HG03135 (cell line): Measurements from ENCODE around the gene OPRM1.
"Not testable (repeated sequence)": the region's sequence is repeated elsewhere in the genome, so short reads cannot be mapped to it uniquely, and the experiment has no call there.

Experiments
- ATAC-seq: cut with Tn5 transposase; IDR thresholded peaks from one replicate; pipeline ENCODE4 v1.9.1; 2021; ENCODE audit warnings: mild to moderate bottlenecking, moderate library complexity; ENCODE audit not compliant: unreplicated experiment

OPRM1 gene

DNA sequence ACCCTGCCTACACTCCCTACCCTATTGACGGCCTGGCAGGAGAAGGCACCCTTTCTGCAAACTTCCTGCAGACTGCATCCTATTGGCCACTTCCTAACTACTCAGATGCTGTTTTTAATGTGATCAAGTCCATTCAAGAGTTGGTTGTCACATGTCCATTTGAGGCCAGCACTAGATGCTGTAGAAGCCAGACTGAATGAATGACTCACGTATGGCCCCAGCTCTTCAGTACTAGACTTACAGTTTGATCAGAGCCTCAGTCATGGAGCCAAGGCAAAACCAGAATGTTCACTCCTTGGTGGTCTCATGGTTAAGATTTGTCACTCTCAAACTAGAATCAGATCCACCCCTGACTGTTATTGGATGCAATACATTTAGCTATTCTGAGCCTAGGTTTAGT lies 101.7 kb downstream of the OPRM1 start:
- no peak for ATAC-seq

DNA sequence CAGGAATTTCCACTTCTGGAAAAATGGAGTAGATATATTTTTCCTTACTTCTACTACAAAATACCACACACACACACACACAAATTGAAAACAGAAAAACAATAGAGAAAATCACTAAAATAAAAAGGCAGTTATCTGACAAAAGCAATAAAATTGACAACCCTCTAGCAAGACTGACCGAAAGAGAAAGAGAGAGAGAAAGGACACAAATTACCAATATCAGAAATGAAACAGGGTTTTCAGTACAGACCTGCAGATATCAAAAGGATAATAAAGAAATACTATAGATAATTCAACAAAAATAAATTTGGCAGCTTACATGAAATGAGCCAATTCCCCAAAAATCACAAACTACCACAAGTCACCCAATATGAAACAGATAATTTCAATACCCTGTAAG lies 104.7 kb downstream of the OPRM1 start:
- ATAC-seq, result no peak

DNA sequence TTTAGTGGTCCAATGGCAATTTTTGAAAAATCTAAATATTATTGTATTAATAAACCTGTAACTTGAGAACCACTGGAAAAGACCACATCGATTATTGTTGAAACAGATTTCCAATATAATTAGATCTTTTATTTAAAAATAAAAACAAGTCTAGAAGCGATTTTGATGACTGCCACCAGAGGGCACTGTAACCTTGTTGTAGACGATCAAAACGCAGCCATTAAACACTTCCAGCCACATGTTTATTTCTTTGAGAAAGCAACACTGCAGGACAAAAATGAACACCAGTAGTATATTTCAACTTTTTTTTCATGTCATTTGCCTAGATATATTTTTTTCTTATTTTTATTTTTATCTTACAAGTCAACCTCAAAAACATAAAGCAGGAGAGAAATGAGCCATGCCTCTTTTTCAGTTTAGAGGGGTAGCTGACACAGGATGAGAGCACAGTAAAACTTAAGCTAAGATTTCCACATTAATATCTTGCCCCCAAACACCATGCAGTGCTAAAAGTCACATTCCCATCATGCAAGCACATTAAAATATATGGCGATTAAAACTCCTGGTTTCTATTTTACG lies 115.4 kb downstream of the OPRM1 start:
- no peak for ATAC-seq

DNA sequence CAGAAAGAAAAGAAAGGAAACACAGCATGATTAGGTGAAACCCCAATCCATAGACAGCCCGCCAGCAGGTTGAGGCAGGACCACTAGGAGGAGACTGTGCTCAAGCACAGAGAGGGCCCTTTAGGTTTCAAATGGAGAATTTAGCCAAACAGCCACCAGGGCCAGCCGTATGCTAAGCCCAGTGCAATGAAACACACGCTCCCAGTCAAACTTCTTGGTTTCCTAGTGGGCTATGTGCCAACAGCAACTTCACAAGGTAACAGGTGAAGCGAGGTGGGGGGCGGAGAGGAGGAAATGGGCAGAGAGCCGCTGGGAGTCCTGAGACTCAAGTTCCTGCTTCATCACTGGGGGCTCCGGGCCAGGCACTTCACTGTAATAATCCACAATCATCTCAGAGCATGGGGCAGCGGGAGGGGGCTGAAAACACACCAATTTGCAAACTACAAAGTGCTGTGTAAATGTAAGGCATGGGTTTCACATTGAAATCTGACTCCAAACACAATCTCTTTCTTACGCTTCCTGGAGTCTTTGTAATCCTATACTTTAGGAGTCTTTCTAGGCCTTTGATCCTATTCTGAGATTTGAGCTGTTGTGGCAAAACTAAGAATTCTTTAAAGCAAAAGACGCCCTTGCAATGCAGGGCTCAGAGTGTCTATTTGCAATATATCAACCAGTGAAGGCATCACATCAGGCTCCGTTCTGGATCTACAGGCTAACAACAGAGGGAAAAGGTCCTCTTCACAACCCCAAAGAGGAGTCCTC lies 117.3 kb downstream of the OPRM1 start:
- peak; percentile 71 for ATAC-seq

DNA sequence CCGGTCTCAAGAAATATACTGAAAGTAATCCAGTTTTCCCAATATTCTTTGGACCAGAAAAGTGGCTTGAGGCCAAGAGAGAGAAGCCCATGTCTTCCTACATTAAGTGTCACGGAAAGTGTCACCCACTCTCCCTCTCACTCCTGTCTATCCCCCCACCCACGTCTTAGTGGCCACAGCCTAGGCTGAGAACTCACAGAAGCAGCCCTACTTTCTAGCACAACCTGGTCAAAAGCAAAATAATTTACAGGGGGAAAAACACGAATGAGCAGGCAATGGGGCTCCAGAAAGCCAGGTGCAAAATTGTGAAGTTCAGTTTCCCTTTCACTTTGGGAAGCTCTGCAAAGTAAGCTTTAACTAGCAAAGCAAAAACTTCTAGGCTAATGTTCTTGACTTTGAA lies 118.0 kb downstream of the OPRM1 start:
- ATAC-seq, result peak; percentile 48

DNA sequence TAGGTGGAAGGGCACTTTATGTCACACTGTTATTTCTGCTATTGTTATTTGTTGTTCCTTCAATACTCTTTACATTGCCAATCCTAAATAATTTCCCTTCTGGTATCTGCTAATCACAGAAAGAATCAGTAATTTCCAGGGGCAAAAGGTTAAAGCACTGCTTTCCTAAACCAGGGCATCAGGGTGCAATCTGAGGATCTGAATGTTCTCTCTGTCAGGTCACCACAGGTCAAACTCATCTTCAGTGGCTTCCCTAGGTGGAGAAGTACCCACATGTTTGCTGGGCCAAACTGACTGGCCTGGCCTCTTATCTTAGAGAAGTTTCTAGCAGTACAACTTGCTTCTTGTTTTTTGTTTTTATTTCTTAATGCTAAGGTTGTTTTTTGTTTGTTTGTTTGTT lies 118.7 kb downstream of the OPRM1 start:
- no peak for ATAC-seq

DNA sequence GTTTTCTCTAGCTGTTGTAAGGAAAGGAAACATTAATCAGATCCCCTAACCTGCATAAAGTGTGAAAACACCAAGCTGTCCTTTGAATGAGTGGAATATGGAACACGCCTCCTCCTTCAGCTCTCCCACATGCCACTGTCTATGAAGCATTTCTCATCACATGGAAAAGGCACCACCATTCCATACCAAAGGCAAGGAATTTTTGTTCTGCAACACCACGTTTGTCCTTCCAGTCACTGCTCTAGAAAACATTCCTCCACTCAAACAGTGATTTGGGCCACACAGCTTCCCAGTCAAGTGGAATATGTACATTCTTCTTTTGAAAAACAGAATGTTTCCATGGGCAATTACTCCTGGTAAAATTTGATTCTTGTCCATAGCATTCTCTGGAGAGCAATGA lies 120.1 kb downstream of the OPRM1 start:
- ATAC-seq, result no peak

DNA sequence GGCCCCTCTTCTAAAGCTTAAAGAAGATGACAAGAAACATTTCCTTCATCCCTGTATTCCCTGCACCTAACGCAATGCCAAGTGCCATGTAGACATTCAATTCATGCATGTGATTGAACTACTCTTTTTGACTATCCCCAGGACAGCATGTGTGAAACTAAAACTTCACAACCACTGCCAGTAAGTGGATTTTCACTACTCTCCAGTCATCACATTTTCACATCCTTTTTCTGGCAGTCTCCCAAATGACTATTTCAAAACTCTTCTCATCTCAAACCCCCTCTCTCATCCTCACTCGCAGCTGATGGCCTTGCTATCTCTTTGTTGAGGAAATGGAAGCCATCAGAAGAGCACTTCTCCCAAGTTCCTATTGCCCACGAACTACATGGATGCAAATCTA lies 122.6 kb downstream of the OPRM1 start:
- ATAC-seq, result peak; percentile 53

DNA sequence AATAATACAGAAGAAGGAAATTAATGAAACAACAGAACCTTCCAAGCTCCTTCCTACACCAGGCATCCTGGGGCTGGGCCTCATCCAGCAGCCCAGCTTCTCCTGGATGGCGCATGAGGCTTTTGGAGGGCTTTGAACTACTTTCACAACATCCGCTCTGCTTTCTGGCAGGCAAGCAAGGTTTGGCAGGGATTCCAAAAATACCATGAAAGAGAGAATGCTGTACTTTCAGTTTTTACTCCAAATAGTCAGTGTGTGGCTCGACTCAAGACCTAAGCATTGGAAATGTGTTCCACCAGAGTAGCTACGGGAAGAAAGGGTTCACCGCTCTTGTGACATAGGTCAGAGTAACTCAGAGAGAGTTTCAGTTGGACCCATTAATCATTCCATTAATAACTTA lies 125.4 kb downstream of the OPRM1 start:
- no peak for ATAC-seq

DNA sequence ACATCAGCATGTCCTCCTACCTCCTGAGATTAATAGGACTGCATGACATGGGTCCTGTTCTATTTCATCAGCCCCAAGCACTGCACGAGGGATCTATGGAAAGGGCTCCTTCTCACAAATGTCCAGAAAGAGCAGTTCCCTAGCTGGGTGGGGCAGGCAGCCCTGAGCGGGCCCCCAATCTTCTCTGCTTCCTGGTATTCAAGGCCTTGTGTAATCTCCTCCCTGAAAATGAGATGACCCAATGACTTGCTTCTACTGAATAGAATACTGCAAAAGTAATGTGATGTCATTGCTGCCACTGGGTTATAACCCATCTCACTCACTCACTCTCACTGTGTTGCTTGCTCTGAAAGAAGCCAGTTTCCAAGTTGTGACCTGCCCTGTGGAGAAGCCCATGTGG lies 126.4 kb downstream of the OPRM1 start:
- no peak for ATAC-seq

DNA sequence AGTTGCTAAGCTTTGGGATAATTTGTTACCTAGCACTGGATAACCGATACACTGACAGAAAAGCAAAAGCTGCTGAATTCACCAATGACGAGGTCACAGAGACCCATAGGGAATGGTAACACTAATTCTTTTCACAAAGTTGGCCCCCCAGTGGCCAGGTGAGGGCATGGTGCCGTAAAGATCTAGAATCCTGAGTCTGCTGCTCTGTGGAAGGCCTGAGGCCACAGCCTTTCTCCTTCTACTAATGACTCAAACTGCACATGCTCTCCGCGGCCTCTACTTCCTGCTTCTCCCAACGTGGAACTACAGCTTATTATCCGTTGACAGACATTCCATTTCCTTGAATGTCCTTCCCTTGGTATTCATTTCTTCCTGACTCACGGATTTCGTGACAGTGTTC lies 127.1 kb downstream of the OPRM1 start:
- no peak for ATAC-seq

DNA sequence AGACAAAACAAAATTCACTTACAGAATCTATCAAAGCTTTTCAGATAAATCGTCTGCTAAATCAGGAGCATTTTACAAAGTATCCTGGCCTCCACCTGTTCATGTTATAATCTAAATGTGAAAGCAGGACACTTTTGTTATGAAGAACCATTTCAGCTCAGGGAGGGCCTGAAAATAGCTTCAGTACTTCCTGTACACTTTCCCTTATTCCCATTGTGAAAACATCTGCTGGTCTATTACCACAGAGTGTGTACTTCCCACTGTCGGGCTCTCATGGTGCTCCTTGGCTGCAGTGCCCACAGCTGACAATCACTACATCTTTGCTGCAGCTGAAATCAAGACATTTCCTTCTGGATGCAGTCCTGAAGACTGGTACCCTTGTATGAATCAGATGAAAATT lies 128.1 kb downstream of the OPRM1 start:
- ATAC-seq, result no peak

DNA sequence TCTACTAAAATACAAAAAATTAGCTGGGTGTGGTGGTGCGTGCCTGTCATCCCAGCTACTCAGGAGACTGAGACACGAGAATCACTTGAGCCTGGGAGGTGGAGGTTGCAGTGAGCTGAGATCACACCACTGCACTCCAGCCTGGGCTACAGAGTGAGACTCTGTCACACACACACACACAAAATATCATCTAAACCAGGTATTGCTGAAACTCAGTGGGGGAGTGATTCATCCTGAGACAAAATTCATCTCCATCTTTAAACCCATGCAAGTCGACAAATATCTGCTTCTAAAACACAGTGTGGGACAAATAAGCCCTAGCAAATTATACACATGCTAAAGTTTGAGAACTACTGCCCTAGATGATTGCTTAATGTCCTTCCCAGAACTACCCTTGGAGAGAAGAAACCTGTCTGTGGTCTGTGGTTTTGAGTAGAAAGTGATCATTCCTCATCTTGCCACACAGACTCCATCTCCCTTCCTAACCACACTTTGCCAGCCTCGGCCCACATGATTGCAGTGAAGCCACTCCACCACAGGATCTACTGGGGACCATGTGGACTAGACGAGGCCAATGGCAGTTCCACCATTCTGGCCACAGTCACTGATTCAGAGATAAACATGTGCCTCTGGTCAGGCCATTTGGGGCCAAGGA lies 130.3 kb downstream of the OPRM1 start:
- no peak for ATAC-seq

DNA sequence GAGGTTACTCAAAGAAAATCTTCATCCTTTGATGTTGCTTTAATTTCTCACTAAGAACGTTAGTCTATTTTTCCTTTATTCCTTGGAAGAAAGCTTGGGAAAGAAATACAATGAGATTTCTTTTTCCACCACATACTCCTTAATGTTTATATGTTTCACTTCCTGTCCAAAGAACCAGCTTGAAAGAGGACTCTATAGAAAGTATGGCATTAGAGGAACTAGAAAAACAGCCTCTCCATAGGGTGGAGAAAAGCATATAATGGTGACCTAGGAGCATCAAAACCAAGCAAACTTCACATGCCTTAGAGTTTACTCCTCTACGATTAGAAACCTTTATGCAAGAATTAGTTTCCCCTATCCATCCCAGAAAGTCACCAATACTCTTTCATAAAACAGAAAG lies 131.1 kb downstream of the OPRM1 start:
- ATAC-seq, result no peak

DNA sequence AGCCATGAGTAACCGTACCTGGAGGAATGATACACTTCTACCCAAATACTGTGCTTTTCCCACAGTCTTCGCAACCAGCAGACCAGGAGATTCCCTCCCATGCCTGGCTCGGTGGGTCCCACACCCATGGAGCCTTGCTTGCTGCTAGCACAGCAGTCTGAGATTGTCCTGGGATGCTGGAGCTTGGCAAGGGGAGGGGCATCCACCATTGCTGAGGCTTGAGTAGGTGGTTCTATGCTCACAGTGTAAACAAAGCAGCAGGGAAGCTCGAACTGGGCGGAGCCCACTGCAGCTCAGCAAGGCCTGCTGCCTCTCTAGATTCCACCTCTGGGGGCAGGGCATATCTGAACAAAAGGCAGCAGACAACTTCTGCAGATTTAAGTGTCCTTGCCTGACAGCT lies 133.4 kb downstream of the OPRM1 start:
- ATAC-seq, result not testable (repeated sequence)

DNA sequence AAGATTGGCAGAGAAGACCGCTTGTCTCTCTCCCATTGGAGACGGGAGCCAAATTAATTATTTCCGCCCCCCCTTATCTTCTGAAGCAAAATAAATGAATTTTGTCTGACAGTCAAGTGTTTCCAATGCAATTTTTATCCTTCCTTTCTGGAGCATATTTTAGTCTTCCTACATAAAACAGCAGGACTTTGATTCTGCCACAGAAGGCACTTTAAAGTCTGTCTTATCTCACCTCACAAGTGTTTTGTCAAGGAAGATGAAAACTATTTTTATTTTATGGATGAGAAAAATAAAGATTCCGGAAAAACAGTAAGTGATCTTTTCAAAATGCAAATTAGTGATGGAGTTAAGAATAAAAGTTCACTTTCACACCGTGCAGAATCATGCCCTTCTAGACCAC lies 140.4 kb downstream of the OPRM1 start:
- no peak for ATAC-seq

DNA sequence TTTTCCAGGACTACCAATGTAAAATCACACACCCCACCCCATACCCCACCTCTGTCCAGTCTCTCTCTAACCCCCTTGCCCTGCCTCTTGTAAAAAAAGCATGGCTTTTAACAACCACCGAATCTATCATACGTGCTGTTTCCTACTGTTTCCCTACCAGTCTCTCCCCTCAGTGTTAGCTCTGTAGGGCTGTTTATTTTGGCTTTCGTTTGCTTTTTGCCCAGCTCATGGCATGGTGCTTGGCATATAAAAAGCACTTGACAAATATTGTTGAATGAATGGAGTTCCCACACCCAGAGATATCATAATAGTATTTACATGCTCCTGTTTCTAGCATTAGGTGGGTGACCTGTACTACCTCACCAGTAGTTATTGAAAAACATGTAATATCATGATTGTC lies 148.2 kb downstream of the OPRM1 start:
- no peak for ATAC-seq

DNA sequence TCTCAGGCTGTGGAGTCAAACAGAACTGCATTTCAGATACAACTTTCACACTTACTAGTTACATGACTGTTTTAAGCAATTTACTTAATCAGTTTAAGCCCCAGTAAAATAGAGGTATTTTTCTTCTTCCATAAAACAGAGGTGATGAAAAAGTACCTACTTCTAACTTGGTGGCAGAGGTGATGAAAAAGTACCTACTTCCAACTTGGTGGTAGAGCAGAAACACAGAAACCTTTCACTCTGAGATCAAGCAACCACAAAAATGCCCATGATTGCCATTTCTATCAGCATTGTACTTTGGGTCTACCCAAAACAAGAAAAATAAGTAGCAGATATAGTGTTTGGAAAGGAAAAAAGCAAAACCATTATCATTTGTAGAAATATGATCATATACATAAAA lies 148.7 kb downstream of the OPRM1 start:
- ATAC-seq, result no peak

DNA sequence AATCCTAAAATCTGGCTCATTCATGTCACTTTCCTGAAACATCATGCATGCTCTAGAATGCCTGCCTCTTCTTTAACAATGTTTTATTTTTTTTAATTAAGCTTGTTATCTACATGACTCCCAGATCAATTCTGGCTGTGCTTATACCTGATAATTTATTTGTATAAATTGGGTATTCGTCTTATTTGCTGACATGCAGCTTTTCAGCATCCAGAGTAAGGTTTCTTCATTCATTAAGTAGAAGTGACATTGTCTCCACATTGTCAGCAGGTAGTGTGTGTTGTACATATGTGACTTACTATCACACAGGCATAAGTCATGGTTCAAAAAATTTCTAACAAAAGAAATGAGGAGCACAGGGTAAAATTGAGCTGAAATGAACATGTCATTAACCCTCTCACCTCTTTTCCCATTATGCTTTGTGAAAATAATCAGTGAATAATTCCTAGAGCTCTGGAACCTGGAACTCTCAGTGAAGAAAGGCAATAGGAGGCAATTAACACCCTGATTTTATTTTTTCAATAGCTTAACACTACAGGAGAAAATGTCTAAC lies 157.4 kb downstream of the OPRM1 start:
- no peak for ATAC-seq

DNA sequence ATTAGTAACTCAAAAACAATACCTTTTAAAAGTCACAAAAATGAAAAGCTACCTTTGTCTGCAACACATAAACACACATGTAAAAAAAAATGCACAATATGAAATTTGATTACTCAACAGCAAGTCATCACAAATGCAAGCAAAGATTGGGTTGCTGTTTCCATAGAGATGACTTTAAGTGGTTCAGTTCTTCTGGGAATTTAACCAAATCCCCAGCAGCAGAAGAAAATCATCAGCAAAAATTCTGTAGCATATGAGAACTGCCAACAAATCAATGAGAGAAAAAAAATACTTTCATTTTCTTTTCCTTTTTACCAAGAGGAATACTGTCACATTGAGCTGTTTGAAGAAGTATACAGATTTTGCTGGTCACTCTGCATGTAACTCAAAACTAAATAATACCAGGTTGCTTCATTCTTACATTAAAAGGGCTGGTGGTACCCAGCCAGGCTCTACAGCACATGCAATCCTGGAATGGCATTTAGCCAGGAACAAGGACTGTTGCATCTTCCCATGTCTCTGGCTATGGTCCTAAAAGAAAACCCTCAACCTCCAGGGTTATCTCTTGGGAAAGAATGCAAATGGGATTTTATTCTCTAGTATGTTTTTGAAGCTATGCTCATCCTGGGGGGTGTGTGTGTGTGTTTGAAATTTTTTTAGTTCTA lies 158.3 kb downstream of the OPRM1 start:
- ATAC-seq, result no peak

DNA sequence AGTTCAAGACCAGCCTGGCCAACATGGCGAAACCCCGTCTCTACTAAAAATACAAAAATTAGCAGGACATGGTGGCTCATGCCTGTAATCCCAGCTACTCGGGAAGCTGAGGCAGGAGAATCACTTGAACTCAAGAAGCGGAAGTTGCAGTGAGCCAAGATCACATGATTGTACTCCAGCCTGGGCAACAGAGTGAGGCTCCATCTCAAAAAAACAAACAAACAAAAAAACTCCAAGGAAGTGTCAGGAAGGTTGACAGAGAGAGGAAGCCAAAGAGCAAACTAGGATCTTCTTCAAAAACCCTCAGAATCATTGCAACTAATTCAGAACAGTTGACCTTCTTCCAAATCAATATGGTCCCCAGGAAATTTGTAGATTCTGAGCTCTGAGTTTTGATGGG lies 162.6 kb downstream of the OPRM1 start:
- not testable (repeated sequence) for ATAC-seq

DNA sequence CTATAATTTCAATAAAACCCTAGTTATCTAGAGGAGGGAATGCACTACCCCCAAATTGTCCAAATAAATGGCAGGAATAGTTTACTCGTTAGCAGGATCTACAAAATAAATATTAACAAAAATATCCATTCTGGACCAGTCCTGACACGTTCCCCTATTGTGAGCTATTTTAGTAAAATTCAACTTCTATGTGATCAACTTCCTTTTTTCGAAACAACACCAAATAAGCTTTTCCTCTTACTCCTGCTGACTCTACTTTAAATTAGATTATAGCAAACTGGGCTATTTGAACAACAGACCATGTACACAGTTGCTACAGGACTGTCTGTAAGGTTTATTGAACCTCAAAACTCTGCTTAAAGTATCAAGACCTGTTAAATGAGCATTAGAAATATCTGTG lies 163.3 kb downstream of the OPRM1 start:
- ATAC-seq, result no peak
